MV-4-11 (cell line): ENCODE data around the gene FXYD6.

Experiments
- DNase-seq: peaks from one replicate; lab custom pipeline; 2025; lab: John Stamatoyannopoulos, UW

The FXYD6 gene

GRCh38 chr11:117910525-117910924, 34.1 kb upstream of the FXYD6 start:
- no peak for DNase-seq

GRCh38 chr11:117909611-117910382, 33.3 kb upstream of the FXYD6 start:
- no peak for DNase-seq

GRCh38 chr11:117908959-117909610, 32.6 kb upstream of the FXYD6 start:
- DNase-seq, result no peak

- peak; percentile 8 for DNase-seq
These were observed 31.8 kb upstream of the FXYD6 start for GRCh38 chr11:117908109-117908895.

- peak; percentile 95 for DNase-seq
These were observed 31.0 kb upstream of the FXYD6 start for GRCh38 chr11:117907276-117908108.

GRCh38 chr11:117906710-117907109, 30.3 kb upstream of the FXYD6 start:
- no peak for DNase-seq

GRCh38 chr11:117906126-117906525, 29.7 kb upstream of the FXYD6 start:
- DNase-seq, result no peak

- no peak for DNase-seq
These were observed 29.1 kb upstream of the FXYD6 start for GRCh38 chr11:117905524-117905923.

GRCh38 chr11:117903505-117904382, 27.3 kb upstream of the FXYD6 start:
- no peak for DNase-seq

- no peak for DNase-seq
These were observed 25.8 kb upstream of the FXYD6 start for GRCh38 chr11:117902001-117902845.

GRCh38 chr11:117901601-117902000, 25.1 kb upstream of the FXYD6 start:
- DNase-seq, result no peak

- DNase-seq, result no peak
These were observed 24.4 kb upstream of the FXYD6 start for GRCh38 chr11:117900720-117901440.

GRCh38 chr11:117900121-117900648, 23.7 kb upstream of the FXYD6 start:
- peak; percentile 59 for DNase-seq

- DNase-seq, result no peak
These were observed 21.6 kb upstream of the FXYD6 start for GRCh38 chr11:117898059-117898458.

GRCh38 chr11:117892651-117893050, 16.2 kb upstream of the FXYD6 start:
- DNase-seq, result no peak

GRCh38 chr11:117891362-117891761, 14.9 kb upstream of the FXYD6 start:
- no peak for DNase-seq

GRCh38 chr11:117888139-117888566, 11.7 kb upstream of the FXYD6 start:
- no peak for DNase-seq

- no peak for DNase-seq
These were observed 11.1 kb upstream of the FXYD6 start for GRCh38 chr11:117887431-117888138.
